ENCODE data around the gene FAM78A. TPM values are rescaled to one million over a fixed set of nuclear protein-coding genes. Genes with fewer than 3 reads are reported as not detected.

The FAM78A gene, protein sequence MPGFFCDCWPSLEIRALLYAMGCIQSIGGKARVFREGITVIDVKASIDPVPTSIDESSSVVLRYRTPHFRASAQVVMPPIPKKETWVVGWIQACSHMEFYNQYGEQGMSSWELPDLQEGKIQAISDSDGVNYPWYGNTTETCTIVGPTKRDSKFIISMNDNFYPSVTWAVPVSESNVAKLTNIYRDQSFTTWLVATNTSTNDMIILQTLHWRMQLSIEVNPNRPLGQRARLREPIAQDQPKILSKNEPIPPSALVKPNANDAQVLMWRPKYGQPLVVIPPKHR
- 1 to 10 TPM; 2.6 to 3.8 (median 2.9) TPM for polyA plus RNA-seq (ENCODE audit: insufficient read length in 4 of 4)

DNA sequence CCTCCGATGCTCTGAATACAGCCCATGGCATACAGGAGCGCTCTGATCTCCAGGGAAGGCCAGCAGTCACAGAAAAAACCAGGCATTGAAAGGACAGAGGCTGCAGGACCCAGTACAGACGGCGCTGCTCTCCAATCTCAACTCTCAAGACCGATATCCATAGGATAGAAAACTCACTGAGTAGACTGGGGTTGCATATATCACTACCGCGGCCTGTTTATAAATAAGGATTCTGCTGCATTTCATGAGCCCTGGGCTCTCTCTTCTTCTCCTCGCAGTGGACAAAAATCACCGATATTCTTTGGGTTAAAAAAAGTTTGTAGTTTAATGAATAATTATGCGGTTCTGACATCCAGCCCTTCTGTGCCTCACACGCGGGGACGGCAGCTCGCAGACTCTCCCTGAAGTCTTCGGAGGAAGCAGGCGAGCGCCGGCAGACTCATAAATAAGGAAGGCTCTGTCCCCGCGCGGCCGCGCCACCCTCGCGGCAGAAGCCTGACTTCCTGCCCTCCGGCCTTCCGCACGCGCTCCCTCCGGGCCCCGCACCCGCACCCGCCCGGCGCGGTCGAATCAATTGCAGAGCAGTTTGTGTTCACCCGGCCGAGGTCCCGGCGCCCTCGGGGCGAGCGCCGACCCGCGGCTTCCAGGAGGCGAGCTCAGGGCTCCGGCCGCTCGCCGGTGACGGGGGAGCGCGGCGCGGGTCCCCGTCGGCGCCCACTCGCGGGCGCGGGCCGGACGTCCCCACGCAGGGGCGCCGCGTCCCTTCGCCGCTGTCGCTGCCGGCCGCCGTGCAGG lies at the start of gene FAM78A:
TSS of gene FAM78A (minus strand) at position 417 of the 795 bp plus-strand sequence. CDS start at position 86, 331 bp downstream.
- no peak for DNase-seq (ENCODE audit: low read depth in 4 of 4, low spot score in 3 of 4)

DNA sequence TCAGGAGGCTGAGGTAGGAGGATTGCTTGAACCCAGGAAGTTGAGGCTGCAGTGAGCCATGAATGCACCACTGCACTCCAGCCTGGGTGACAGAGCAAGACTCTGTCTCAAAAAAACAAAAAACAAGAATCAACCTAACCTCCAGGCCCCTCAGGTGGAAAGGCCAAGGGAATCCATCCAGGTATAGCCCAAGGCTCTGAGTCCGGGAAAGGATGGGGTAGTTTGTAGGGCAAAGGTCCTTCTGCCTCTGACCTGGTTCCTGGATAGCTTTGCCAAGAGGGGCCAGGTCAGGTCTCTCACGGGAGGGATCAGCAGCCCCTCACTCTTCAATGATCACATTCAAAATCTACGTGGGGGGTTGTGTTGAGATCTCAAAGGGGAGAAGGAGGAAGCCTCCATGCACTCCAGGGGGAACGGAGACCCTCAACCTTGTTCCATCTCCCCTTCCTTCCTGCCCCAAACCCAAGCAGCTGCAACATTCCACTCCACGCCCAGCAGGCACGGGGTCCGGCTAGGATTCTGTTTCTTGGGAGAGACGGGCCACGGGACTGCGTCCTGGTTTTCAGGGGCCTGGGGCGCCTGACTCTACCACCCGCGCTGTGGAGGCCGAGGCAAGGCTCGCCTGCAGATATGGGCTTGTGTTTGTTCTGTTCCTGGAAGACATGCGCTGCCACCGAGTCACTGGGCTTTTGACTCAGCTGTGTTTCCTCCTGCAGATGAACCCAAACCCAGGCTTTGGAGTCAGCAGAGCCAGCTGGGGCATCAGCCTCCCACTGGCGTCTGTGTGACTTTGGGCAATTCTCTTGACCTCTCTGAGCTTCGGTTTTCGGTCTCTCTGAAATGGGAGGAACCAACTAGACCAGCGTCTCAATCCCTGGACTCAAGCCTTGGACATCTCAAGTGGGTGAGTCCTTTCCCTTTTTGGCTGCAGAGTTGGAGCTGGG lies 48.7 kb upstream of the FAM78A start:
- no peak for DNase-seq (ENCODE audit: low read depth in 4 of 4, low spot score in 3 of 4)

DNA sequence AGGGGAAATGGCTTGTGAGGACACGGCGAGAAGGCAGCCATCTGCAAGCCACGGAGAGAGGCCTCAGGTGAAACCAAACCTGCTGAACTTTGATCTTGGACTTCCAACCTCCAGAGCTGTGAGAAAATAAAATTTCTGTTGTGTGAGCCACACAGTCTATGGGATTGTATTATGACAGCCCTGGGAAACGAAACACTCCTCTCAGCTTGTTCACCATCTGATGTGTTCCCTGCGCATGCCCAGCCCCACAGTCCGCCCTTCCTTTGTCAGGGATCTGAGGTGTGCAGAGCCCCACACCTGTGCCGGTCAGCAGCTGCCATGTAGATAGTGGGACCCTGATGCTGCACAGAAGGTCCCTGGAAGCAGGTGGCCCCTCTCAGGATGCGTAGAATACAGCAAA lies 47.3 kb upstream of the FAM78A start:
- no peak for DNase-seq (ENCODE audit: low read depth in 4 of 4, low spot score in 3 of 4)

GRCh38 chr9:131320031-131320685 lies 43.8 kb upstream of the FAM78A start:
- no peak for DNase-seq (ENCODE audit: low read depth in 4 of 4, low spot score in 3 of 4)

DNA sequence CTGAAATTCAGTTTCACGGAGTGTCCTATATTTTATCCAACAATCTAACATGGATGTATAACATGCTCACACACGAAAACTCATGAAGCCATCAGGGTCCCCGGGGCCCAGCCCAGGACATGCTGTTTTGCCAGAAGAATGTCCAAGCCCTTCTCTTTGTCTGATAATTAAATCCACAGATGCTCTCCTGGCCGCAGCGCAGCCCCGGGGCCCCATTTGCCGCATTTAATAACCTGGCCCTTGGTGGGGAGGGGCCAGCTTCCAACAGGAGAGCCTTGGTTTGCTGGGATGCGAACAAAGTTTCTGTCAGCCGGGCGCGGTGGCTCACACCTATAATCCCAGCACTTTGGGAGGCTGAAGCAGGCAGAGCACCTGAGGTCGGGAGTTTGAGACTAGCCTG lies 43.2 kb upstream of the FAM78A start:
- no peak for DNase-seq (ENCODE audit: low read depth in 4 of 4, low spot score in 3 of 4)

GRCh38 chr9:131318231-131319085 lies 42.1 kb upstream of the FAM78A start:
- no peak for DNase-seq (ENCODE audit: low read depth in 4 of 4, low spot score in 3 of 4)

DNA sequence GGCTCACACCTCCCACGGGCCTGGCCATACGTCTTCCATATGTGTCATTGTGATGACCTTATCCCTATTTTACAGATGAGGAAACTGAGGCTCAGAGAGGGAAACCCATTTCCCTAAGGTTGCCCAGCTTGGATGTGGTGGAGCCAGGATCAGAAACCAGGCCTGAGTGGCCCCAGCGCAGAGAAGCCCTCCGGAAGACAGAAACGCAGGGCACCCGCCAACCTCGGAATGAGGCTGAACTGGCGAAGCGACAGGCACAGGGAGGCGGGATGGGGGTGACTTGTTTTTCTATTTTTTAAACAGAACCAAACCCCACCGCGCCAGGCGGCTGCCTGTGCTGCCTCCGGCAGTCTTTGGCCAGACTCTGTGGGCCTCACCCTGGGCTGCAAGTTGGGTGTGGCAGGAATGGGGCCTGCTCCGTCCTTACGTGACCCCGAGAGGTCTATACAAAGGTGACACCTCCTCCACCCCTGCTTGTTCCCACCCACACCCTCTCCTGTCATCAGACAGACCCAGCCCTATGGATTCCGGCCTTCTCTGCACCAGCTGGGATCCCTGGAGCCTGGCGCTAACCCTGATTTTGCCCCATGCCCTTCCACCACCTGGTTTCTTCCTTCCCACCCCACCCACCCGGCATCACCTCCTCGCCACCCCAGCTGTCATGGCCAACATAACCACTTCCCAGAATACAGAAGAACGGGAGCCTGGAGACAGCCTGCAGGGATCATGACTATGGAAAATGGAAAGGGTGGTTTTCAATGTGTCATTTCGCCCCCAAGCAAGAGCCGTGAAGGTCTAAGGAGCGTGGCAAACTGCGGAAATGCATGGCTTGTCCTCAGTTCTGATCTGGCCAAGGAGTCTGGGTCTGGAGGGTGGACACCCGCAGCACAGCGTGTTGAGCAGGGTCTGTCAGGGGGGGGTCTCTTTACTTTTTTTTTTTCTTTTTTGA lies 36.8 kb upstream of the FAM78A start:
- no peak for DNase-seq (ENCODE audit: low read depth in 4 of 4, low spot score in 3 of 4)

DNA sequence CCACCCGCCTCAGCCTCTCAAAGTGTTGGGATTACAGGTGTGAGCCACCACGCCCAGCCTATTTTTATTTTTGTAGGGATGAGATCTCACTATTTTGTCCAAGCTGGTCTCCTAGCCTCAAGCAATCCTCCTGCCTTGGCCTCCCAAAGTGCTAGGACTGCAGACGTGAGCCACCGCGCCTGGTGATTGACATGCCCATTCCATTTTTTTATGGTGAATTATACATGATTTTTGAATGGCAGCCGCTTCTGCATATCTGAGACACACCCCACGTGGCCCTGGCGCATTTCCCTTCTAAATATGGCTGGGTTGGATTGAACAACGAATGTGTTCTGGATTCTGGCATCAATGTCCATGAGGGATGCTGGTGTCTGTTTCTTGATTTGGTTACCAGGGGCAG lies 35.9 kb upstream of the FAM78A start:
- DNase-seq (ENCODE audit: low read depth in 4 of 4, low spot score in 3 of 4): no peak

DNA sequence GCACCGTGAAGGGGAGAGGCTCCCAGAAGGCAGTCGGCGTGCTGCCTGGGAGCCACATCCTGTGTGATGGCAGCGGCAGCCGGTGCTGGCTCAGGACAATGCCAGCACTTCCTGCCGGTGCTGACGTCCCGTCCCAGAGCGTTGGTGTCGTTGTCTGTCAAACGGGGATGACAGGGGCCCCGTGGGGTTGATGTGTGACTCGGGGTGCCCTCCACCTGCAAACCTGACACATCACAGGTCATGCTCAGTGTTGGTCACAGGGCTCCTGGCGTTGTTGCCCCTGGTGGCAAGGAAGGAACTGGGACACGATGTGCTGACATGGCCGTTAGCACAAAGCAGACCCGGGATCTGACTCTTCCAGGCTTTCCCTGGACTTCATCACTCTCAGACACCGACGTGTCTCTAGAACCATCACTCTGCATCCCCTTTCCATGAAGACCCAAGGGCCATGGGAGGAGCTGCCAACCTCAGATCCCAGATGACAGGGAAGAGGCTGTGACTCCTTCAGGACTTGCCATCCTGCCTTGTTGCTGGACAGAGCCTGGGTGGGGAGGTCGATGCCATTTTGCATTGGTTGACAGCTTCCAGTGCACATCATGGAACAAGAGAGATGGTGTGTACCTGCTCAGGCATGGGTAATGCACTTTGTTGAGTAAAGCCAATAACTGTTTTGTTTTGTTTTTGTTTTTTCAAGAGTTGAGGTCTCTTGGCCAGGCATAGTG lies 34.7 kb upstream of the FAM78A start:
- no peak for DNase-seq (ENCODE audit: low read depth in 4 of 4, low spot score in 3 of 4)

- no peak for DNase-seq (ENCODE audit: low read depth in 4 of 4, low spot score in 3 of 4)
Observed at GRCh38 chr9:131309530-131310276, 33.4 kb upstream of the FAM78A start.

DNA sequence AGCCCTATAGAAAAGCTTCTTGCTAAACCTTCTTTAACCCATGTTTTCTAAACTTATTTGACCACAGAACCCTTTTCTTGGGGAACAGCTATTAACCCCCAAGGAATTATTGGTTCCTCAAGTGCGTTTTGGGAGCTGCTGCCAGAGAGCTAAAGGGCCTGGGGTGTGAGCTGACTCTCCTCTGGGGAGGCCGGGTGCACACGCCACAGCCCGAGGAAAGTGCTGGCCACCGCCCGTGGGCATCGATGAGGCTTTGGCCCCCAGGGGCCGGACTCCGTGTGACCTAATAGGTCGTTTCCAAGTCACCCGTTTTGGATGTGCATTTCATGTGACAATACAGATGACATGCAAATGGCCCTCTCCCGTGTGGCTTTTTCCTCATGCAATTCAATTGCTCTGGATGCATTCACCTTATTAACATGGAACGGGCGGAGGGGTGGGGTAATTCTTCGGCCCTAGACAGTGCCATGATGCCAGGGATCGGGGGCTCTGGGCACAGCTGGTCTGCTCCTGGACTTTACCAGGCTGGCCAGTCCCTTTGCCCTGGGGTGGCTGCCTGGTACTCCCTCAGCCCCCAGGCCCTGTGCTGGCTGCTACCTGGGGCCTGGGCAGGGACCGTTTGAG lies 32.7 kb upstream of the FAM78A start:
- DNase-seq (ENCODE audit: low read depth in 4 of 4, low spot score in 3 of 4): no peak

DNA sequence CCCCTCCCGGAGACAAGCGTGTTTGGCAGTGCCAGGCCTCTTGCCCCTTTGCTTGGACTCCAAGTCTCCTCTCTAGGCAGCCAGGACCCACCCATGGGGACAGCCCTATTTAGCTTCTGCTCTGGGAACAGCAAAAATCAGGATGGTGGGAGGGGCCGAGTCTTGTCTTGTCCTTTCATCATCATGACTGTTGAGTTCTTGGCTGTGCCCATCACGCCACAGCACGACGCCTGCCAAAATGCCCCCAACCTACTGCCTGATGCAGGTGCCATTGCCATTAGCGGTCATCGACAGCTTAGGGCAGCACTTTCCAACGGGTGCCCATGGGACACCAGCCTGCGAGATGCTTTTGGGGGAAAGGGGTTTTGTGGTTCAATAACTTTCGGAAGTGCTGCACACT lies 32.1 kb upstream of the FAM78A start:
- DNase-seq (ENCODE audit: low read depth in 4 of 4, low spot score in 3 of 4): no peak

DNA sequence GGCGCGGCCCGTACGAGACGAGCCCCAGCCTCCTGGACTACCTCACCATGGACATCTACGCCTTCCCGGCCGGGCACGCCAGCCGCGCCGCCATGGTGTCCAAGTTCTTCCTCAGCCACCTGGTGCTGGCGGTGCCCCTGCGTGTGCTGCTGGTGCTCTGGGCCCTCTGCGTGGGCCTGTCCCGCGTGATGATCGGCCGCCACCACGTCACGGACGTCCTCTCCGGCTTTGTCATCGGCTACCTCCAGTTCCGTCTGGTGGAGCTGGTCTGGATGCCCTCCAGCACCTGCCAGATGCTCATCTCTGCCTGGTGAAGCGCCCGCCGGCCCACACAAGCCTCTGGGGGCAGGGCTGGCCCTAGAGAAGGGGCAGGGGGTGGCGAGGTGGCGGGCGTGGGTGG lies 31.7 kb upstream of the FAM78A start:
- no peak for DNase-seq (ENCODE audit: low read depth in 4 of 4, low spot score in 3 of 4)

GRCh38 chr9:131306397-131307004 lies 30.2 kb upstream of the FAM78A start:
- no peak for DNase-seq (ENCODE audit: low read depth in 4 of 4, low spot score in 3 of 4)

DNA sequence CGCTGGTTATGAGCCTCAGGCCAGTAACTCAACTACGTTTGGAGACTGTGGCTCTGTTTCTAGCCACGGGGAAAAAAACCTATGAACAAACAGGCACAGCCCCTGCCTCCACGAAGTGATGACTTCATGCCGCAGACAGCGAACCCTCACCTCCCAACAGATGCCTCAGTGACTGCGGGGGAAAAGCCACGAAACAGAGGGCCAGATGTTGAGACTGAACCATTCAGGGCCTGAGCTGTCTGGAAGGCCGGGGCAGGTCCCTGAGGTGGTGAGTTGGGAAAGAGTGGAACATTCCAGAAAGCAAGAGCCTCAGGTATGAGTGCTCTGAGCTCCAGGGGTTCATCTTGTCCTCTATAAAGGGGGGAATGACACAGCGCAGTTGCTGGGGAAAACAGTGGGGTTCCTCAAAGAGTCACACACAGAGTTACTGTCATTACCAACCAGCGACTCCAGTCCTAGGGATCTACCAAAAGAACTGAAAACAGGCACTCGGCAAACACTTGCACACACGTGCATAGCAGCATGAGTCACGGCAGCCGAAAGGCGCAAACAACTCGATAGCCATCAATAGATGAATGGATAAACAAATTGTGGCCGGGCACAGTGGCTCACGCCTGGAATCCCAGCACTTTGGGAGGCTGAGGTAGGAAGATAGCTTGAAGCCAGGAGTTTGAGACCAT lies 28.5 kb upstream of the FAM78A start:
- no peak for DNase-seq (ENCODE audit: low read depth in 4 of 4, low spot score in 3 of 4)
